Skeletal muscle satellite cell (primary cell): ENCODE data around the gene TAL2.
"Not testable (repeated sequence)": the region's sequence is repeated elsewhere in the genome, so short reads cannot be mapped to it uniquely, and the experiment has no call there.

Experiments
- H3K27me3 ChIP-seq: 2 replicates; pipeline ENCODE4 v1.7.0; 2013; ENCODE audit warnings: low read length; ENCODE audit not compliant: control insufficient read depth, insufficient read depth
- H3K36me3 ChIP-seq: 2 replicates; pipeline ENCODE4 v1.7.0; 2013; ENCODE audit warnings: mild to moderate bottlenecking, control low read depth, low read length; ENCODE audit not compliant: insufficient read depth
- H3K4me1 ChIP-seq: 2 replicates; pipeline ENCODE4 v1.7.0; 2013; ENCODE audit warnings: low read length; ENCODE audit not compliant: control insufficient read depth, insufficient read depth
- H3K4me2 ChIP-seq: 2 replicates; pipeline ENCODE4 v1.7.0; 2013; ENCODE audit warnings: mild to moderate bottlenecking, low read length
- H3K4me3 ChIP-seq: 2 replicates; pipeline ENCODE4 v1.7.0; 2013; ENCODE audit warnings: low read length
- H3K9ac ChIP-seq: 2 replicates; pipeline ENCODE4 v1.7.0; 2013; ENCODE audit warnings: mild to moderate bottlenecking, low read depth, low read length, moderate library complexity
- H3K9me3 ChIP-seq: replicated peaks from 2 replicates; pipeline ENCODE4 v1.7.0; 2013; ENCODE audit warnings: mild to moderate bottlenecking, control low read depth, low read length

TAL2 gene

GRCh38 chr9:105694848-105695581 is 32.8 kb downstream of the TAL2 start:
- H3K9me3 ChIP-seq, result no peaks in the 10 kb centered on the region
- peak overlapping the region; percentile 90 for H3K4me3 ChIP-seq
- peaks cover 11% of the 10 kb centered on the region for H3K4me1 ChIP-seq
- peaks cover 18% of the 10 kb centered on the region for H3K27me3 ChIP-seq
- peak overlapping the region; percentile 76 for H3K9ac ChIP-seq
- H3K36me3 ChIP-seq, result no peaks in the 10 kb centered on the region
- peak overlapping the region; percentile 84 for H3K4me2 ChIP-seq

GRCh38 chr9:105696219-105696793 is 34.0 kb downstream of the TAL2 start:
- Histone ChIP-seq H3K9me3 (no peaks in the 10 kb centered on the region), H3K9ac (no peak overlapping the region), H3K4me2 (no peak overlapping the region), H3K4me1 (peaks cover 11% of the 10 kb centered on the region), H3K27me3 (peaks cover 16% of the 10 kb centered on the region), H3K4me3 (no peak overlapping the region), H3K36me3 (no peaks in the 10 kb centered on the region)

GRCh38 chr9:105697871-105698270 is 35.6 kb downstream of the TAL2 start:
- Histone ChIP-seq H3K4me2 (no peak overlapping the region), H3K4me1 (peaks cover 11% of the 10 kb centered on the region), H3K9me3 (no peaks in the 10 kb centered on the region), H3K27me3 (peaks cover 10% of the 10 kb centered on the region), H3K4me3 (no peak overlapping the region), H3K36me3 (no peaks in the 10 kb centered on the region), H3K9ac (no peak overlapping the region)

GRCh38 chr9:105698348-105698870 is 36.2 kb downstream of the TAL2 start:
- Histone ChIP-seq H3K4me2 (no peak overlapping the region), H3K27me3 (peaks cover 5% of the 10 kb centered on the region), H3K9me3 (no peaks in the 10 kb centered on the region), H3K36me3 (no peaks in the 10 kb centered on the region), H3K9ac (no peak overlapping the region), H3K4me1 (peaks cover 9% of the 10 kb centered on the region), H3K4me3 (no peak overlapping the region)

GRCh38 chr9:105700668-105701067 is 38.4 kb downstream of the TAL2 start:
- Histone ChIP-seq H3K4me1 (no peaks in the 10 kb centered on the region), H3K4me2 (no peak overlapping the region), H3K27me3 (no peaks in the 10 kb centered on the region), H3K36me3 (no peaks in the 10 kb centered on the region), H3K9me3 (no peaks in the 10 kb centered on the region), H3K4me3 (no peak overlapping the region), H3K9ac (no peak overlapping the region)

GRCh38 chr9:105701145-105701544 is 38.9 kb downstream of the TAL2 start:
- H3K9me3 ChIP-seq, result no peaks in the 10 kb centered on the region
- no peak overlapping the region for H3K4me2 ChIP-seq
- H3K9ac ChIP-seq, result no peak overlapping the region
- no peaks in the 10 kb centered on the region for H3K27me3 ChIP-seq
- H3K36me3 ChIP-seq, result no peaks in the 10 kb centered on the region
- H3K4me3 ChIP-seq, result no peak overlapping the region
- no peaks in the 10 kb centered on the region for H3K4me1 ChIP-seq

- Histone ChIP-seq H3K9me3 (no peaks in the 10 kb centered on the region), H3K36me3 (no peaks in the 10 kb centered on the region), H3K4me1 (no peaks in the 10 kb centered on the region), H3K4me3 (no peak overlapping the region), H3K4me2 (no peak overlapping the region), H3K27me3 (no peaks in the 10 kb centered on the region), H3K9ac (no peak overlapping the region)
Observed at GRCh38 chr9:105702207-105702606, 40.0 kb downstream of the TAL2 start.

- not testable (repeated sequence) for H3K4me1 ChIP-seq, H3K9ac ChIP-seq, H3K4me2 ChIP-seq, H3K9me3 ChIP-seq, H3K4me3 ChIP-seq, H3K36me3 ChIP-seq, H3K27me3 ChIP-seq
Observed at GRCh38 chr9:105703638-105704037, 41.4 kb downstream of the TAL2 start.

GRCh38 chr9:105706156-105706555 is 43.9 kb downstream of the TAL2 start:
- Histone ChIP-seq H3K4me3 (no peak overlapping the region), H3K9me3 (no peaks in the 10 kb centered on the region), H3K36me3 (no peaks in the 10 kb centered on the region), H3K27me3 (no peaks in the 10 kb centered on the region), H3K9ac (no peak overlapping the region), H3K4me1 (no peaks in the 10 kb centered on the region), H3K4me2 (no peak overlapping the region)

- Histone ChIP-seq H3K27me3 (no peaks in the 10 kb centered on the region), H3K4me3 (no peak overlapping the region), H3K9me3 (no peaks in the 10 kb centered on the region), H3K4me1 (no peaks in the 10 kb centered on the region), H3K9ac (no peak overlapping the region), H3K4me2 (no peak overlapping the region), H3K36me3 (no peaks in the 10 kb centered on the region)
Observed at GRCh38 chr9:105708405-105708804, 46.1 kb downstream of the TAL2 start.

GRCh38 chr9:105710638-105711037 is 48.4 kb downstream of the TAL2 start:
- Histone ChIP-seq H3K4me3 (no peak overlapping the region), H3K4me1 (no peaks in the 10 kb centered on the region), H3K36me3 (no peaks in the 10 kb centered on the region), H3K9me3 (no peaks in the 10 kb centered on the region), H3K4me2 (no peak overlapping the region), H3K27me3 (no peaks in the 10 kb centered on the region), H3K9ac (no peak overlapping the region)

- Histone ChIP-seq H3K9me3 (no peaks in the 10 kb centered on the region), H3K36me3 (no peaks in the 10 kb centered on the region), H3K27me3 (no peaks in the 10 kb centered on the region), H3K4me1 (no peaks in the 10 kb centered on the region), H3K4me2 (no peak overlapping the region), H3K4me3 (no peak overlapping the region), H3K9ac (no peak overlapping the region)
Observed at GRCh38 chr9:105711867-105712266, 49.6 kb downstream of the TAL2 start.
